CD4-positive, alpha-beta T cell treated with Interleukin-4 for 1 hour (primary cell): ENCODE results near the gene EFL1.
"Not testable (repeated sequence)": the region's sequence is repeated elsewhere in the genome, so short reads cannot be mapped to it uniquely, and the experiment has no call there.

ENCODE experiments used
- DNase-seq, 2 donors: peaks; one replicate each; pipeline ENCODE4 v3.0.0-alpha.2; 2020 to 2022

Gene EFL1

DNA sequence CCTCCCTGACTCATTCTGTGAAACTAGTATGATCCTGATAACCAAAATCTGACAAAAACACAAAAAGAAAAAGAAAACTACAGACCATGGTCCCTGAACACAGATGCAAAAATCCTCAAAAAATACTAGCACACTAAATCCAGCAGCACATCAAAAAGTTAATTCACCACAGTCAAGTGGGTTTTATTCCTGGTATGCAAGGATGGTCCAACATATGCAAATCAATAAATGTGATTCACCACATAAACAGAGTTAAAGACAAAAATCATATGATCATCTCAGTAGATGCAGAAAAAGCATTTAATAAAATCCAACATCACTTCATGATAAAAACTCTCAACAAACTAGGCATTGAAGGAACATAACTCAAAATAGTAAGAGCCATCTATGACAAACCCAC is 12.9 kb upstream of the EFL1 start:
- no peak for DNase-seq

DNA sequence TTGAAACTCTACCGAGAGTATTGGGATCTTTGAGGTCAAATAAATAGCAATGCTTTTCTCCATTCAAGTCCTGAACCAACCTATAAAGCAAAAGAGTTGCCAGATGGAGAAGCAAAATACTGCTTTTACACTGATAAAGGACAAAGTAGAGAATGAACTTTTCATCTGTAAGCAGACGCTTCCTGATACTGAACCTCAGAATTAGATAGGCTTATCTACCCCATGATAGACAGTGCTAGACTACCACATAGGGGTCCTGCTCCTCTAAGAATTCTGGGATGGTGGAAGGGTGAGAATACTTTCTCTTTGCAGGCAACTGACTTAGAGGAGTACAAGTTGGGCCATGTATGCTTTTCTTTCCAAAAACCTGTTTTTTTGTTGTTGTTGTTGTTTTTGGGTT is 9.6 kb upstream of the EFL1 start:
- DNase-seq: no peak

DNA sequence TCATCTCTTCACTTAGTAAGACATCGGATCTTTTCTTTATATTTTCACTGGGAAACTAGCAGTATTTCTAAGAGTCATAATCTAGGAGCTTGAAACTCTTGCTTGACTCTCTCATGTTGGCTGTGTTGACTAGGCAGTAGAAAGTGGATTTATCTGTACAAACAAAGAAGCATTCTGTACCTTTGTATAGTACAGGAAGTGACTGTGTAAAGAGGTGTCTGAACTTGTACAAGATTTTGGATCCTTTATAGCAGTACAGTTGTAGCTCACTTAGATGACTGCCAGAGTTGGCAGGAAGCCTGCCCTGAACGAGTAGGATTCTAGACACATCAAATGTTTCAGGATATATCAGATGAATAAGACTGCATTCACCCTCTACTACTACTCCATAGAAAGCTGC is 5.9 kb upstream of the EFL1 start:
- DNase-seq: not testable (repeated sequence)

DNA sequence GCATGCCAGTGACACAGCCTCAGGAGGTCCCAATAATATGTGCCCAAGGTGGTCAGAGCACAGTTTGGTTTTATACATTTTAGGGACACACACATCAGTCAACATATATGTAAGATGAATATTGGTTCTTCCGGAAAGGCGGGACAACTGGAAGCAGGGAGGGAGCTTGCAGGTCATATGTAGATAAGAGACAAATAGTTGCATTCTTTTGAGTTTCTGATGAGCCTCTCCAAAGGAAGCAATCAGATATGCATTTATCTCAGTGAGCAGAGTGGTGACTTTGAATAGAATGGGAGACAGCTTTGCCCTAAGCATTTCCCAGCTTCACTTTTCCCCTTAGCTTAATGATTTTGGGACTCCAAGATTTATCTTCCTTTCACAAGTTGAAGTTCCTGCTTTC is 4.6 kb upstream of the EFL1 start:
- not testable (repeated sequence) for DNase-seq

DNA sequence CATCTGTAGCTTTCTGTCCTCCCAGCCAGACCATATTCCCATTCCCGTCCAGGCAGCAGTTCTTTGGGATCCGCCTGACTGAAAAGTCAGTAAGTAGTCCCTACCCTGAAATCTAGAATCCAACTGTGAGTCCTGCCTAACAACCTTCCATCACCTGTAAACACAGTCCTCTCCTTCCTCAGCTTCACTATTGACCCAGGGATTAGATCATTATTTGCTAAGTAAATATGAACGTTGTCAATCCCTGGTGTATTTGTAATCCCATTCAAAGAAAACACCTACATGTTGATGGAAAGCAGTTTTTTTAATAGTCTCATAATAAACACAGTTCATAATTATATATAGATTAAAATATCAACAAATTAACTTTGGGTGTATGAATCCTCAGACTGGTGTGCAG is 816 bp upstream of the EFL1 start:
- no peak for DNase-seq

DNA sequence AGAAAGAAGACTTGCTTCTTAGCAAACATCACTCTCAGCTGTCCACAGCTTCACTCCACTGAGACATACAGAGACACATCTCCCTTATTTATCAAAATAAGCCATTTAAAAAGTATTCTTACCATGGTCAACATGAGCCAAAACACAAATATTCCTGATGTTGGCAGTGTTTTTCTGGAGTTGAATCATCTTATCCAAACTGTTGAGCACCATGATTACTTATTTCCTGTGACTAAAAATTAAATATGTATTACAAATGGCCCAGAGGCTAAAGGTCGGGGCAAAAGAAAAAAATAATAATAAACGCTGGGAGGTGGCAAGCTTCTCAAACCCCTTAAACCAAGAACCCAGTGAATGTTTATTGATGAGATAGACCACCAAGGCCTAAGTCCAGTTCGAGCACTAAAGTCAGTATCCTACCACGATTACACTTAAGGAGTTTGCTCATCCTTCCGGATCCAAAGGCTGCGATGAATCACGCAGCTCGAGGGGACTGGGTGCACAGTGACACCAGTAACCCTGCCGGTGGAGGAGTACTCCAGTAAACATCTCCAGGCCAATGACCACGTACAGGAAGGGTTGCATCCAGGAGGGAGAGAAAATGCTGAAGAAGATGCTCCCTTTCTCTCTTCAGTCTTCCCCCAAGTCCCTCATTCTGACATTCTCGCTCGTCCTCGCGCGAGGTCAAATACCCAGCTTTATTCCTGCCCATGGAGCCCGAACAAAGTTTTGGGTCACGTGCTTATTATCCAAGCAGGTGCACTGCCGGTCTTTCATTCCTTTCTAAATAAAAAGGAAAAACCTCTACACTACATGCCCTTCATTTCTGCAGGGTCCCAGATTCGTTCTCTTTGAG is 740 bp downstream of the EFL1 start:
- peak; percentile 11 to 41 for DNase-seq

- DNase-seq: not testable (repeated sequence)
Measured at GRCh38 chr15:82248261-82248660, 14.3 kb downstream of the EFL1 start.

GRCh38 chr15:82245956-82246355 is 16.6 kb downstream of the EFL1 start:
- not testable (repeated sequence) for DNase-seq

GRCh38 chr15:82243644-82244043 is 18.9 kb downstream of the EFL1 start:
- DNase-seq: not testable (repeated sequence)

GRCh38 chr15:82241836-82242499 is 20.6 kb downstream of the EFL1 start:
- DNase-seq: not testable (repeated sequence)

DNA sequence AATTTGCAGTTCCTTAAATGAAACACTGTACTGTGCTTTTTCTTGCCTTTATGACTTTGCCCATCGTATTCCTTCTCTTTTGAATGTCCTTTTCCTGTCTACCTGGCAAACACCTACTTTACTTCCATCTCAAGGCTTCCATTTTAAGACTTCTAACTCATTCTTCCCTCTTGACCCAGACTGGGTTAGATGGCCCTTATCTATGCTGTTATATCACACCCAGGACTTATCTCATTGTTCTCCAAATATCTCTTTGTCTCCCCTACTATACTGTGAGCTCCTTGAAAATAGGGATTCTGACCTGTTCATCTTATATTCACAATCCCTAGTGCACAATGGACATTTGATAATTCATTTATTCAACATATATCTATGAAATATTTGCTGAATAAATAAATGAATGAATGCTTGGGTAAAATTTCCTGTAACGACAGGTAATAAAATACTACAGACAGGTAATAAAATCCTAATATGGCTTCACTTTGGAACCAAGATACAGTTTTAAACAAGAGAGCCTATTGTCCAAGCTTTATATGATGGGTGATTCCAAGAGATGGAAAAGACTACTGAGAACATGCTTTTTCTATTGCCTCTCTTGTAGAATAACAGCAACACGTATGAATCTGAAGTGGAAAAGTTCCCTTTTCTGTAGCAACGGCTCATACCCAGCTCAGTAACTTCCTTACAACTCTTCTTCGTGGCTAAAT is 22.7 kb downstream of the EFL1 start:
- no peak for DNase-seq

GRCh38 chr15:82237944-82238534 is 24.5 kb downstream of the EFL1 start:
- not testable (repeated sequence) for DNase-seq

- DNase-seq: no peak
Measured at GRCh38 chr15:82231842-82232241, 30.7 kb downstream of the EFL1 start.

GRCh38 chr15:82231233-82231632 is 31.3 kb downstream of the EFL1 start:
- no peak for DNase-seq

- DNase-seq: no peak
Measured at GRCh38 chr15:82228750-82229149, 33.8 kb downstream of the EFL1 start.

DNA sequence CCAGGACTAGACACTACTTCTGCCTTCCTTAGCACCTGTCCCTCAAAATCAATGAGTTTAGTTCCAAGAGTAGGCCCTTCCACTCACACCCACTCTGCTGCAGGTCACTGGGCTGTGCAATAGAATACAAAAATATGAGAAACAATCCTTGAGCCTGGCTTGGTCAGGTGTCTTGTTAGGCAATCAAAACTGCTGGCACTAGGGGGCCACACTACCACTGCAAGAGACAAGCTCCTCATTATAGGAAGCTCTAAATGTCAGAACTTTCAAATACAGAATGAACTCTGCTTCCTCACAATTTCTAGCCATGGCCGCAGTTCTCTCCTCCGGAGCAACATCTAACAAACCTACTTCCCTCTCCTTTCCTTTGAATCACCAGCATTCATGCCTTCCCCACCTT is 41.0 kb downstream of the EFL1 start:
- peak in 1 of 2 donors; percentile 16 for DNase-seq

DNA sequence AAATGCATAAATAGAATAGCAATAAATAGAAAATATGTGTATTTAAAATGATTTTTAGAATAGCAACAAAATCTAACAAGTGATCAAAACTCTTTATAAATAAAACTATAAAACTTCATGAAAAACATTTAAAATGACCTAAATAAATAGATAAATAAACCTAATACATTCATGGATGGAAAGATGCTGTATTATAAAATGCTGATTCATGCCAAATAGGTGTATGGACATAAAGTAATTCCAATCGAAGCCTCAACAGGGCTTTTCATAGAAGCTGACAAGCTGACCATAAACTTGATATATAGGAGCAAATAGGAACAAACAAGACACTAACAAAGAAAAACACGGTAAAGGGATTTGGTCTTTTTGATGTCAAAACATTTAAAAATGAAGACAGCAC is 46.4 kb downstream of the EFL1 start:
- DNase-seq: not testable (repeated sequence)

DNA sequence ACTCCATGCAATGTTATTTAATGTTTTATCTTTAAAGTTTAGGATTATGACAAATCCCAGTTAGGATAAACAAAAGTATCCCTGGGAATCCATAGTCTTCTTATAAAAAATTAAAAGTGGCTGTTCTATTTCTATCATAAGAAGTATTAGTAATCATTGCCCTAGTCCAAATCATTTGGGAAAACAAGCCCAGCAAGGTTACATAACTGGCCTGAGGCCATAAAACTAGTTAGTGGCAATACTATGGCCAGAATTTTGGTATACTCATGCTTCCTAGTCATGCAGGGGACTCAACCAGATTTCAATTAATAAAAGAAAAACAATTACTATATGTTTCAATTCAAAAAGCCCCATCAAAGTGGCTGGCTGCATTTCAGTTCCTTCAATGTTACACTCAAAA is 50.3 kb downstream of the EFL1 start:
- not testable (repeated sequence) for DNase-seq

DNA sequence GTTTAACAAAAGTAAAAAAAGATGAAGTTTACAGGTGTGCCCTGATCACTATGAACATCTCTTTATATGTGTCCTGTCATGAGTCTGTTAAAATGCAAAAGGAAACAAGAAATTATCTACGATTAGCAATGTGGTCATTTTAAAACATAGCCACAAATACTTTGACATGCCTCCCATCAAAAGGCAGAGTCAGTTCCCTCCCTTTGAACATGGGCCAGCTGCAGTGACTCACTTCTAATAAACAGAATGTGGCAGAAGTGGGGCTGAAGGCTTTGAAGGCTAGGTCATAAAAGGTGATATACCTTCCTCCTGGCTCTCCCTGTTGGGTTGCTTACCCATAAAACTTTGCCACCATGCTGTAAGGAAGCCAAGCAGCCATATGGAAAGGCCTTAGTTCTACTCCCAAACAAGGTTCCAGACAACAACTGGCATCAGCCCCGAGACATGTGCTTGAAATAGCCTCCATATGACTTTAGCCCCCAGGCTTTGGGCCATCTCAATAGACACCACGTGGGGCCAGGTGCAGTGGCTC is 52.4 kb downstream of the EFL1 start:
- DNase-seq: not testable (repeated sequence)

- DNase-seq: not testable (repeated sequence)
Measured at GRCh38 chr15:82204575-82204974, 58.0 kb downstream of the EFL1 start.

DNA sequence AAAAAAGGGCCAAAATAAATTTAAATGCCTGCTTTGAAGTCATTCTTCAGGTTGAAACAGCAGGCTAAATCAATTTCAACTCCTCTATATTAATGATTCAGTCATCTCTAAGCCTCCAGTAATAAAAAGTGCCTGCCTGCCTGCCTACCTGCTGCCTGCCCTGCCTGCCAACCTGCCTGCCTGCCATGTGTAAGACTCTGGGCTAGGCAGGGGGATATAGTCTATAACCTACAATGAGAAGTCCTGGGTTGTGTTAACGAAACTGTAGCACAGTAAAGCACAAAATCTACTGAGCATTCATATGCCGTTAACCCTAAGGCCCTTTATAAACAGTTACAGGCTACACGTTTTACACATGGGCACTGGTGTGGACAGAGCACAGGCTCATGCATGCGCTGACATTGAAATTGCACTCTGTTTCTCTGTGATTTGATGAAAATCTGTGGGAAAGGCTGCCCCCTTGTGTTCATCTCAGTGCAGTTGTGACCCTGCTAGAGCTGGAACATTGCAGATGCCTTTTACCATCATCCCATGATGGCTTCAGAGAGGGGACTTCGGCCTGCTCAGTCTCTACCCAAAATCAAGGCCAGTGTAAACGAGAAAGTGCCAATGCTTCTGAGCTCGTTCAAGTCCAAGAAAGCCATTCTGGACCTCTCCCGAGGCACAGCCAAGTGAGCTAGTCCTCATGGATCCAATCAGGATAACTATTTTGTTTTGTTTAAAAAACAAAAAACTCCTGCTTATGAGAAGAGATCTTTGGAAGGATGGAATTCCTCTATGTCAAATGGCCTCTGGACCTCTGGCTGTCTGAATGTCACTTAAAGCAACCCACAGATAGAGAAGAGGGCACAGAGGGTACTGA is 64.6 kb downstream of the EFL1 start:
- DNase-seq: peak; percentile 42 to 51

DNA sequence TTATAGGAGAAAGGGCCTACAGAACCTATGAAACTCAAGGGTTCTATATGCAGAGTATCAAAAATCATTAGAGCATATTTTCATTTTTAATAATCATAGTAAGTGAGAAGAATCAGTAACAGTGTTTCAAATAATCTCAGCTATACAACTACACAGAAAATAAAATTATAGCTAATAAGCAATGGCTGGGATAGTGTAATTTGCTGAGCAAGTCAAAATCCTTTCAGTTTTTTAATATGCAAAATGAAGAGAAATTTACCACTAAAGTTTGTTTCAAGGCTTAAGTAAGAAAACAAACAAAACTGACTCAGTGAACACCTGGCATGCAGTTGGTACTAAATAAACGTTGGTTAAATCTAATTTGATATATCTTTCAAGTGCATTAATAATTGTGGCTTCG is 66.2 kb downstream of the EFL1 start:
- no peak for DNase-seq
